CD4-positive, alpha-beta T cell treated with Interferon gamma for 1 hour (primary cell): ENCODE measurements around the gene SYVN1.
"Not testable (repeated sequence)": the region's sequence is repeated elsewhere in the genome, so short reads cannot be mapped to it uniquely, and the experiment has no call there.

Experiments
- DNase-seq: peaks from one replicate; pipeline ENCODE4 v3.0.0-alpha.2; 2020

SYVN1 gene

DNA sequence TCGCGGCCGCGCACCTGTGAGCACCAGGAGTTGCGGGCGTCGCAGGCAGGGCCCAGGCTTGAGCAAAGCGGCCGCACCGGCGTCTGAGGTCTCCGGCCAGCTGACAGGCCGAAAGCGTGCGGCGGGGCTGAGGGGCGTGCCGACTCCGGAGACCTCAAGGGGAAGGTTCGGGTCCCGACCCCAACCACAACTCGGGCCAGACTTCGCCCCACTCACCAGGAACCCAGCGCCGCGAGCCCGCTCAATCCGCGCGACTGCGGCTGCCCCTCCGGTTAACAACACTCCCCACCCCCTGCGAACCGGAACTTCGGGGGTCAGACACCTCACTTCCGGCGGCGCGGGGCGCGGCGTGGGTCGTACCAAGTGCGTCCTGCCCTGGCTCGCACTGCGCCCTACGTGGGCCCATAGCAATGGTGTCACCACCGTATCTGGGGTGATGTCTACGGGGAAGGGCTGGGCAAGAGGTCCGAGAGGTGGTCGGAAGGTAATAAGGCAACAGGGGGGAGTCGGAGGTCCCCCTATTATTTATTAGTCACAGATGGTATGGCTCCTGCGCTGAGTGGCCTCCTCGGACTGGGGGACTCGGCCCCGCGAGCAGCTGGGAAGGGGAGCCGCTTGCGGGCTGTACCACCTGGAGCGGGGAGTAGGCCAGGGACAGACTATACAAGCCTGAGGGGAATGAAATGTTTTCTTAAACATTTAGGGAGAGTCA is at the start of gene SYVN1:
TSS of gene SYVN1 (minus strand) at position 280 of the 712 bp plus-strand sequence. CDS start 918 bp downstream, outside the sequence.
- DNase-seq, result peak; percentile 89

DNA sequence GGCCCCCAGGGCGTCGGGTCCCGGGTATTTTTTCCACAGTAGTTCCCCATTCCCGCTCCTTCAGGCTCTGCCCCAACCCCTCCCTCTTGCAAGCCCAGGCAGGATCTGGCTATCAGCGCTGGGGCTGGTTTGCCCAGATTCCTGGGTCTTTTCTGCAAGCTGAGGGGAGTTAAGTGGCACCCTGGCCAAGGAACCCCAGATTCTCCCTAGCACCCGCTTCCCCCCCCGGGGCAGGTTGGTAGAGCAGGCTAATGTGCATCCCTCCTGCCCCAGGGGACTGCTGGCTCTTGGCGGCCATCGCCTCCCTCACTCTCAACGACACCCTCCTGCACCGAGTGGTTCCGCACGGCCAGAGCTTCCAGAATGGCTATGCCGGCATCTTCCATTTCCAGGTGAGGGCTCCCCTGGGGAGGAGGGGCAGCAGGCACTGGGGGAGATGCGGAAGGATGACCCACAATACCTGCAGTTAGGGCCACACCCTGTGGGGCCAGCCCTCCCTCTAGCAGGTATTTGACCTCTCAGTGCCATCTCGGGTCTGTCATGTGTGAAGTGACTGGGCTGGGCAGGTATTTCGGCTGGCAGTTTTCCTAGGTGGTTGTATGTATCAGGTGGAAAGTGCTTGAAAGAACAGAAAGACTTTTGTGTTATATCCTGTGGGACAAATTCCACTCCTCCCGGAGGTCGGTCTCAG is 49.0 kb upstream of the SYVN1 start:
- no peak for DNase-seq

DNA sequence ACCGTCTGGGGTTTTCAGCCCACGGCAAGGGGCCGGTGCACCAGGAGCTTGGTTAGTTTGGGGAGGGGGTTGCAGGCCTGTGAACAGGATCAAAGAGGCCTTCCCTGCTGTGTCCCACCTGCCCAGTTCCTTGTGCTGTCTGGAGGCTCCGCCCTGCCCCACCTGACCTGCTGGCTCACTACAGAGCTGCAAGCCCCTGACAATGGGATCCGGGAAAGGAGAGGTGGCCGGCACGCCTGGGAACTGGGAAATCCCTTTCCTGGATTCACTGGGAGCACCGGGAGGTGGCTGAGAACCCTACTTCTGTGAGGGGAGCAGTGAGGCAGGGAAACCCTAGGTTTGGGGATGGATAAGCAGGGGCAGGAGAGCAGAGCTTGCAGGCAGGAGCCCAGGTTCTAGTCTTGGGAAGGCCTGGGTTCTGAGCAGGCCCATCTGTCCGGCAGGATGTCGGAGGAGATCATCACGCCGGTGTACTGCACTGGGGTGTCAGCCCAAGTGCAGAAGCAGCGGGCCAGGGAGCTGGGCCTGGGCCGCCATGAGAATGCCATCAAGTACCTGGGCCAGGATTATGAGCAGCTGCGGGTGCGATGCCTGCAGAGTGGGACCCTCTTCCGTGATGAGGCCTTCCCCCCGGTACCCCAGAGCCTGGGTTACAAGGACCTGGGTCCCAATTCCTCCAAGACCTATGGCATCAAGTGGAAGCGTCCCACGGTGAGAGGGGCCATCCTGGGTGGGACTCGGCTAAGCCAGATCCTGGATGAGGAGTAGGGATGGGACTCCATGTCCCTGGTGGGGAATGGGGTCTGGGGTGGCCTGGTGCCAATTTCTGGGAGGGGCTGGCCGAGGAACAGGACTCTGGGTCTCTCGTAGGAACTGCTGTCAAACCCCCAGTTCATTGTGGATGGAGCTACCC is 48.2 kb upstream of the SYVN1 start:
- no peak for DNase-seq

DNA sequence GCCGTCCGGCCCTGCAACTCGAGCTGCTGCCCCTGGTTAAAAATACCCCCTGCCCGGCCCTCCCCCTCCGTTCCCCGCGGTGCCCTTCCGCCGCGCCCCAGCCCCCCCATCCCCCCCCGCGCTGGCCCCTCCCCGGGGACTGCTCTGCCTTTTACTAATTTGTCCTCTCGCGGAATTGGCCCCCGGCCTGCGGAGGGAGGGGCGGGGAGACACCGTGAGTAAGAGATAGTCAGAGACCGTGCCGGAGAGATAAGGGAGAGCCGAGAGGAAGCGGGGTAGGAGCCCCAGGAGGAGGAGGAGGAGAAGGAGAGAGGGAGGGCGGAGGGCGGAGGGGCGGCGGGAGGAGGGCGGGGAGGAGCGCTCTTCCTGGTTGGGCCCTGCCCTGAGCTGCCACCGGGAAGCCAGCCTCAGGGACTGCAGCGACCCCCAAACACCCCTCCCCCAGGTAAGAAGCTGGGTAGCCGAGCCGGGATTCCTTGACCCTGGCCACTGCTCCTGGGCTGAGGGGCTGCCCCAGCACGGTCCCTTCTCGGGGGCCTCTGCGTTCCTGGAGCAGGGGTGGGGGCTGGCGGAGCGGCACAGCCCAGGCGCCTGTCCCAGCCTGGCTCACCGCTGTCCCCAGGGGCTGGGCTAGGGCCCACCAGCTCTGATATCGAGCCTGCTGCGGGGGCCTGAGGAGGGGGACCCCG is 47.4 kb upstream of the SYVN1 start, which contains the start of gene CAPN1:
TSS of gene CAPN1 (plus strand) at position 360 of the 689 bp plus-strand sequence. CDS start 774 bp downstream, outside the sequence.
- DNase-seq, result peak; percentile 68

DNA sequence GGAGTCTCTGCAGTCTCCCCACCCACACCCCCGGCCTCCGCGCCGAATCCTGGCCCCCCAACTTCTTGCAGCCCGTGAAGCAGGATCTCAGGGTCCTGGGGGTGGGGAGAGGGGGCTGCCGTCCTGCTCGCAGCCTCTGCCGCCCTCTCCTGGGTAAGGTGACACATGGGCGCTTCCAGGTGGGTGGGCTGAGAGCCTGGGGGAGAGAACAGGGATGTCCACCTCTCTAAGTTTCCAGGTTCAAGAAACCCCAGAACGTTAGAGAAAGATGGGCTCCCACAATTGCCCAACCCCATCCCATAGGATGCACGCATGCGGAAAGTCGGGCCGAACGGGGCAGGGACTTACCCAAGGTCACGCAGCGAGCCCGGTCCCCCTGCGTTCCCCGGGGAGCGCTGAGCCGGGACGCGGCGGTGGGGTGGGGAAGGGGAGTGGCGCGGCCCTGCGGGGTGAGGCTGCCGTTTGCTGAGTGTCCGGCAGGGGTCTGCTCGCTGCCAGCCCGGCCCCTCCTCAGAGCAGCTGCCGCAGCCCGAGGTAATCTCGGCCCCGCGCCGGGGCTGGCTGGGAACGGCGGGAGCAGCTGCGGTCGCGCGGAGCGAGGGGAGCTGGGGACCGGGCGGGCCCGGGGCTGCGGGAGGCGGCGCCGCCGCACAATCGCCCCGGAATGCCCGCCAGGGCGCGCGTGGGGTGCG is 46.7 kb upstream of the SYVN1 start:
- peak; percentile 61 for DNase-seq

DNA sequence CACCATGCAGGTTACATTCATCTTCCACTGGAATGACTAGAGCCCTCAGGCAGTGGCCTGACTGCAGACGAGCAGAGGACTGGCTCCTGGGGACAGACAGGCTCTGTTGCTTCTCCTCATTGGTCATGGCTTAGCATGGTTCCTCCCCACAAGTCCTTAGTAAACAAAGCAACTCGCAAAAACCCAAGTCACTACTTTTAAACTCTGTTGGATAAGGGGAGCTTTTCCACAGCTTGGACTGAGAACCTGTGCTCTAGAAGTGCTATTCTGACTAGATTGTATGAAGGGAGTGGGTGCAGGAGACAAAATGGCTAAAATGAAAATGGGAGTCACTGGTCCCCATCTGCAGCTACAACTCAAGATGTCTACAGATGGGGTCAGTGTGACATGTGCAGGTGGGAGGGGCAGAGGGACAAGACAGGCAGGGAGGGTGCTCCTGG is 40.3 kb upstream of the SYVN1 start:
- DNase-seq, result not testable (repeated sequence)

DNA sequence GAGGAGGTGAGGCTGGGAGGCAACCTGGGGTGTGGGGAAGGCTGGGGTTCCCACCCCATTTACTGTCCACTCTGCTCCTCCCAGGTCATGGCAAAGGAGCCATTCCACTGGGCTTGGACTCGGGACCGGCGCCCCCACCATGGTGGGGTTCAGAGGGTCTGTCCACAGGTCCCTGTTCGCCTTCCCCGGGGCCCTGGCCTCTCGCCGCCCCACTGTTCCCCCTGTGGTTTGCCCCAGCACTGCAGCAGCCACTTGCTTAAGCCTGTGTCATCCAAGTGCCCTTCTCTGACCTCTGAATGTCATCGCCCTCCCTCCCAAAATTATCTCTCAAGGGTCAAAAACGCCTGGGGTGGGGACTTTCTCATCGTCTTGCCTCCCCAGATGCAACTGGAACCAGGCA is 38.3 kb upstream of the SYVN1 start:
- DNase-seq, result no peak

DNA sequence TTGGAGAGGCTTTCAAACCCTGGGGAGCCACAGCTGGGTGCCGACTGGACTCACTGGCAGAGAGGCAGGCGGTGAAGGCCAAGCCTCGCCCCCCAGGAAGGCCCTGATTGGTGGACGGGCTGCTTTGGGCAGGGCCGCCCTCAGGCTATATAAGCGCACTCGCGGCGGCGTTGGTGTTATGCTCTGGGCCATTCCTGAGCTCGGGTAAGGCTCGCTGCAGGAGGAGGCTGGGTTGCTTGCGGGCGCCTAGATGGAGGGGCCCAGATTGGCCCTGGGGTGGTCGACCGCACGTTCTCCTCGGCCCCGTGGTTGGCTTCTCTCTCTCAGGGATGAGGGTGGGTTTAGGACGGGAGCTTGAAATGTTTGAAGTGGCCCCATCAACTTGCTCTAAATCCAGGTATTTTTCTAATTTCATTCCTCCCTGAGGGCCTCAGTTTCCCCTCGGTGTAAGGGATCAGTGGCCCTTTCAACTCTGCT is 35.8 kb upstream of the SYVN1 start, which contains the start of gene SPDYC:
TSS of gene SPDYC (plus strand) at position 176 of the 477 bp plus-strand sequence. CDS start 1,125 bp downstream, outside the sequence.
- DNase-seq, result no peak

DNA sequence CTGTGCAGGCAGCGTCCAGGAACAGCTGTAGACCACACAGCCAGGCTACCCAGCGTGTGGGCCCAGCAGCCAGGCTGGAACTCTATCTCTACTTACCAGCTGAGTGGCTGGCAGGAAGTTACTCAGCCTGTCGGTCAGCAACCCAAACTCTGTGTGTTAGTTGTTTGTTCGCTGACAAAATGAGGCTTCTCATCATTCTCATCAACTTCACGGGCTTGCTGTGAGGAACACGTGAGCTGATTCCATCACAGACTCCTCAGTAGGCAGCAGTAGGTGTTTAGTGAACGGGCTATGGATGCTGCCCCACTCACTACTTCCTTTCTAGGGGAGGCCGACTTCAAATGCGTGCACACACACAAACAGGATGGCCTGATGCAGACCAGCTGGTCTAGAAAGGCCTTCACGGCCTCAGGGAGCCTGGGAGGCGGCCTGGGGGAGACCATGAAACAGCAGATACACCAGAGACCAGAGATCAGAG is 34.9 kb upstream of the SYVN1 start:
- no peak for DNase-seq

DNA sequence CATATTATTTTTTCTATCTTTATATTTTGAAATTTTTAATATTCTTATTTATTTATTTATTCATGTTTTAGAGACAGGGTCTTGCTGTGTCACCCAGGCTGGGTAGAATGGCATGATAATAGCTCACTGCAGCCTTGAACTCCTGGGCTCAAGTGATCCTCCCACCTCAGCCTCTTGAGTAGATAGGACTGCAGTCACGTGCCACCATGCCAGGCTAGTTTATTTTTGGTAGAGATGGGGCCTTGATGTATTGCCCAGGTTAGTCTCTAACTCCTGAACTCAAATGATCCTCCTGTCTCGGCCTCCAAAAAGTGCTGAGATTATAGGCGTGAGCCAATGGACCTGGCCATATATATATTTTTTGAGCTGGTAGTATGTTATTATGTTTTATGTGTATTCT is 33.3 kb upstream of the SYVN1 start:
- DNase-seq, result no peak

DNA sequence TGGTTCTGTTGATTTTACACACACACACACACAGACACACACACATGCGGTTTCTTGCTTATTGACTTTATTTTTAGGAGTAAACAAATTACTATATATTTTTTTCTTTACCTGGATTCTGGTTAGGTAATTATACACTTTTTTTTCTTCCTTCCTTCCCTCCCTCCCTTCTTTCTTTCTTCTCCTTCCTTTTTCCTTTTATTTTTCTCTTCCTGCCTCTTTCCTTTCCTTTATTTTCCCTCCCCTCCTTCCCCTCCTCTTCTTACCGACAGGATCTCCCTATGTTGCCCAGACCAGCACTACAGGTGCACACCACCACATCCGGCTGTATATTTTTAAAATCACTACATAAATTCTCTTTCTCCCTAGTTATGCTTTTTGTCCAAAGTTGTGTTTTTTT is 32.6 kb upstream of the SYVN1 start:
- DNase-seq, result no peak

DNA sequence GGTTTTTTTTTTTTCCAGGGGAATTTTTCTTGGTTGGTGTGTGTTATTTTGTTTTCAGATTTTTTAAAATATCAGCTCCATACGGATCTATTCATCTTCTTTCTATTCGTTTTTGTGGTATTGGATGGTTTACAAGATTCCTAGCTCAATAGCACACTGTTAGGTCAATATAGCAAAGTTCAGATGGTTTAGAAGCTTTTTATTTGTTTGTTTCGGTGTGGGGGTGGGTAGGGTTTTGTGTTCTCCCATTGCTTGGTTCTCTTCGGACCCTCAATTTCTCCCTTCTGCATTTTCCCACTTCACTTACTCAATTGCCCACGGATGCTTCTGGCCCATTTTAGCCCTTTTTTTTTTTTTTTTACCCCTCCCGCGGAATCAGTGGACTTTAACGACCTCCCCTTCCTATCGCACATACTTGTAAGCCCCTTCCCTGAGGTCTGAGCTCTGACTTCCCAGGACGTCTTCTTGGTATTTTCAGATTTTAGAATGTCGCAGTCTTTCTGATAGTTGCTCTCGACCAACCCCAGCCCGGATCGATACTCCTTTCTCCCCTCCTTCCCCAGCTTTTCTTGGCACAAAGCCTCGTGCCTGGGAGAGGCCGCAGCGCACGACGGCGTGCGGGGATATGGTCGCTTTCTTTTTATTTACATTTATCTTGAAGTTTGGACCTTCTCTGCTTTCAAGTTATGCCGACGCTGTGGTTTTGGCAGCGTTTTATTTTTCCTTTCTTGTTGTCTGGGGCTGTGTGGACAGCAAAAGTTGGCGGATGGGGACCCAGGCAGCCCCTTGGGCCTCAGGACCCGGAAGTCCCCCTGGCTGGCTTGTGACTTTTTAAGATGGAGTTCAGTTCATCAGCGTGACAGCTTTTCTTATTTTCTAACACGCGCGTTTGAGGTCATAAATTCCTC is 31.3 kb upstream of the SYVN1 start:
- DNase-seq, result no peak

DNA sequence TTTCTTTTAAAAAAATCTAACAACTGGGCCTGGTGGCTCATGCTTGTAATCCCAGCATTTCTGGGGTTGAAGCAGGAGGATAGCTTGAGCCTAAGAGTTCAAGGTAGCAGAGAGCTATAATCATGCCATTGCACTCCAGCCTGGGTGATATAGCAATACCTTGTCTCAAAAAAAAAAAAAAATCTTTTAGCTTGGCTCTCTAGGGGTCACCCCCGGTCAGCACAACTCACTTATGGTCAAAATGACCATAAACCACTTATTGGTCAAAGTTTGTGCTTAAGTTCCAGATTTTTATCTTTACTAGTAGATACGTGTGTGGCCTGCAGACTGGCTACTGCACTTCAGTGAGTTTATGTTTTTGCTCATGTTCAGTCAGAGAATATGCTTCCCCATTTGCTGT is 29.4 kb upstream of the SYVN1 start:
- DNase-seq, result no peak

DNA sequence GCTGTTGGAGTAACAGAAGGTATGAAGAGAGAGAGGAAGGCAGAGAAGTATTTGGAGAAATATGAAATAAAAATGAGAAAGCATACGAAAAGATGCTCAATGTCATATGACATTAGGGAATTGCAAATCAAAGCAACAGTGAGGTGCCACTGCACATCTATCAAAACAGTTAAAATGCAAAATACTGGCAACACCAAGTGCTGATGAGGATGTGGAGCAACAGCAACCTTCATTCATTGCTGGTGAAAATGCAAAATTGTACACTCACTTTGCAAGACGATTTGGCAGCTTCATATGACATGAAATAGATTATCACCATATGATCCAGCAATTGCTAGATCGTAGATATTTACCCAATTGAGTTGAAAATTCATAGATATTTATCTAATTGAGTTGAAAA is 26.3 kb upstream of the SYVN1 start:
- DNase-seq, result no peak

DNA sequence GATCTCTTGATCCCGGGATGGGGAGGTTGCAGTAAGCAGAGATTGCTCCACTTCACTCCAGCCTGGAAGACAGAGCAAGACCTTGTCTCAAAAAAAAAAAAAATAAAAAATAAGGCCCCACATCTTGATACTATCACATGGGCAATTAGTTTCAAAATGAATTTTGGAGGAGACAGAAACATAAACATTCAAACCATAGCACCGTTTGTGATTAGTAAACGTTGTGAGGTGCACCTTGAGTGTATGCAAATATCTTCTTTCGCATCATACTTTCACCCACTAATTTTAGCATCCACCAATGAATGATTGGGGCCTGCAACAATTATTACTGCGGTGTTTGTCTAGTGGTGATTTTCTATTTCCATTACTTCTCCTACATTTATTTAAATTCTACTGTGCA is 24.7 kb upstream of the SYVN1 start:
- DNase-seq, result no peak

DNA sequence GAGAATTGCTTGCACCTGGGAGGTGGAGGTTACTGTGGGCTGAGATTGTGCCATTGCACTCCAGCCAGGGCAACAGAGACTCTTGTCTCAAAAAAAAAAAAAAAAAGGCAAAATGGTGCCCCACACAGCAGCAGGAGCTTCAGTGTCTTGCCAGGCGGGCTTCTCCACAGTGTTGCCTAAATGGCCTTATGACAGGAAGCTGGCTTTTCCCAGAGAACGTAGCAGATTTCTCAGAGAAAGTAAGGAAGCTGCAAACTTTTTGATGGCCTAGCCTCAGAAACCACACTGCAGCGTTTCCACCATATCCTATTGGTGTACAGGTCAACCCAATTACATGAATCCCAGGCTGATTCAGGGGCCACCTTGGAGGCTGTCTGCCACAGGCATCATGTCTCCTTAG is 23.0 kb upstream of the SYVN1 start:
- no peak for DNase-seq

DNA sequence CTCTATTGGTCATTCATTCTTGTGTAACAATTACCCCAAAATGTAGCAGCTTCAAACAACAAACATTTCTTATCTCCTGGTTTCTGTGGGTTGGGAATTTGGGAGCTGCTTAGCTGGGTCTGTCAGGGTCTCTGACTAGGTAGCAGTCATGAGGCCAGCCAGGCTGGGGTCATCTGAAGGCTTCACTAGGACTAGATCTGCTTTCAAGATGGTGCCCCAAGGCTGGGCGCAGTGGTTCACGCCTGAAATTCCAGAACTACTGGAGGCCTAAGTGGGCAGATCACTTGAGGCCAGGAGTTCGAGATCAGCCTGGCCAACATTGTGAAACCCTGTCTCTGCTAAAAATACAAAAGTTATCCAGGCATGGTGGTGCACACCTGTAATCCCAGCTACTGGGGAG is 22.6 kb upstream of the SYVN1 start:
- DNase-seq, result no peak

DNA sequence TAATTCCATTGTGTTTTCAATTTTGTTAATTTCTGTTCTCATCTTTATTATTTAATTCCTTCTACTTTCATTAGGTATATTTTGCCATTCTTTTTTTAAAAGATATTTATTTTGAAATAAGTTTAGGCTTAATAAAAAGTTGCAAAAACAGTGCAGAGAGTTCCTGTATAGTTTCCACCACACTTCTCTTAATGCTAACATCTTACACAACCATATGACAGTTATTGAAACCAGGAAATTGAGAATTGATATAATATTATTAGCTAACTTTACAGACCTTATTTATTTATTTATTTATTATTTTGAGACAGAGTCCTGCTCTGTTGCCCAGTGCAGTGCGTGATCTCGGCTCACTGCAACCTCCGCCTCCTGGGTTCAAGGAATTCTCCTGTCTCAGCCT is 21.9 kb upstream of the SYVN1 start:
- no peak for DNase-seq

DNA sequence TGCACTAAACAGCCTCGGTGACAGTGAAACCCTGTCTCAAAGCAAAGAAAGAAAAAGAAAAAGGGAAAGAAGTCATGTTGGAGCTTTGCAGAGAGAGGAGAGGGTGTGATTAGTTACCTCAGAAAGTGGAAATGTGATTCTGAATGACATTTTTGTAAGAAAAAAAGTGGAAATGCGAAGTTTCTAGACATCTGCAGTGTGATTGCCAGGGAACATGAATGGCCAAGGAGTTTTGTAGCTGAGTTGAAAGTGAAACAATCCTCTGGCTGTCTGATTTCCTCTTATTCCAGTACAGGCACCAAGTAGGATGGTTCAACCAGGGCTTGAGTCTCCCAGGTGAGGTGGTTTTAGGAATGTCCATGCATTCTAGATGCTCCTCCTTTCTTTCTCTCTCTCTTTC is 17.8 kb upstream of the SYVN1 start:
- no peak for DNase-seq

DNA sequence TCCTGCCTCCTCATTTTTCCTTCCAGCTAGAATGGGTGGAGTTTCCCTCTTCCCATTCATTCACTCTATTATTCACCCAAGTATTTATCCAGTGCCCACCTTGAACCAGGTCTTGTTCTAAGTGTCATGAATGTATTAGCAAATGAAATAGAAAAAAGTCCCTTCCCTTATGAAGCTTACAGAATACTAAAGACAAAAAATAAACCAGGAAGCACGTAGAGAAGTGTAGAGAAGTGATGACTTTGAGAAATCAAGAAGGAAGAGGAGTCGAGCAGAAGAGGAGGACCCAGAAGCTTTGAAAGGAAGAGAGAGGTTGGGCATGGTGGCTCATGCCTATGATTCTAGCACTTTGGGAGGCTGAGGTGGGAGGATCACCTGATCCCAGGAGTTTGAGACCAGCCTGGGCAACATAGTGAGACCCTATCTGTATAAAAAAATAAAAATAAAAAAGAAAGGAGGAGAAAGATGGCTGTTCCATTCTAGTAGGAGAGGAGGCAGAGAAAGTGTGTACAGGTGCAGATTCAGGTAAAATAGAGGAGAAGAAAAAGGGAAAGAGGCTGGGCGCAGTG is 17.1 kb upstream of the SYVN1 start:
- no peak for DNase-seq
